GM23338 (cell line): ENCODE measurements around the gene MORC2.

Source experiments
- CREB1 ChIP-seq: fragments of 250-450 bp; sonication (Bioruptor Pico); IDR thresholded peaks from 2 replicates; pipeline ENCODE4 v1.5.0; 2020; ENCODE audit warnings: low read depth, mild to moderate bottlenecking, moderate library complexity
- ETS1 ChIP-seq: IDR thresholded peaks from 2 replicates; pipeline ENCODE4 v1.6.1; 2016; ENCODE audit warnings: antibody characterized with exemption
- EZH2 ChIP-seq: fragments of 200-600 bp; sonication (generic); IDR thresholded peaks from one replicate; pipeline ENCODE4 v1.8.0; 2017; ENCODE audit warnings: antibody characterized with exemption, mild to moderate bottlenecking, low read depth; ENCODE audit not compliant: unreplicated experiment
- EZH2phosphoT487 ChIP-seq: fragments of 200-600 bp; sonication (generic); IDR thresholded peaks from one replicate; pipeline ENCODE4 v1.8.1; 2018; ENCODE audit warnings: antibody characterized with exemption; ENCODE audit not compliant: unreplicated experiment
- JUNB ChIP-seq: IDR thresholded peaks from one replicate; pipeline ENCODE4 v1.6.1; 2016; ENCODE audit warnings: antibody characterized with exemption; ENCODE audit not compliant: unreplicated experiment
- POLR2AphosphoS5 ChIP-seq: IDR thresholded peaks from 2 replicates; pipeline ENCODE4 v1.6.1; 2016; ENCODE audit warnings: antibody characterized with exemption, low read depth
- REST ChIP-seq: IDR thresholded peaks from one replicate; pipeline ENCODE4 v1.6.1; 2018; ENCODE audit warnings: antibody characterized with exemption; ENCODE audit not compliant: unreplicated experiment
- ZNF331 ChIP-seq: fragments of 250-450 bp; sonication (Bioruptor Pico); IDR thresholded peaks from 2 replicates; pipeline ENCODE4 v1.5.0; 2020; ENCODE audit warnings: low read depth, mild to moderate bottlenecking, moderate library complexity
- TF ChIP-seq, protein P1 (sequence below), 2 experiments: fragments of 200-600 bp in 1 of 2; sonication (generic) in 1 of 2; conservative IDR thresholded peaks; 2 replicates each; pipeline versions ENCODE4 v1.5.1 to v1.6.1; 2016 to 2017; ENCODE audit warnings: antibody characterized with exemption in 2 of 2, low read depth in 2 of 2, mild to moderate bottlenecking in 2 of 2, moderate library complexity in 1 of 2

GRCh38 chr22:30932661-30933060 lies 35.9 kb downstream of the MORC2 start:
- TF ChIP-seq, protein P1, sequence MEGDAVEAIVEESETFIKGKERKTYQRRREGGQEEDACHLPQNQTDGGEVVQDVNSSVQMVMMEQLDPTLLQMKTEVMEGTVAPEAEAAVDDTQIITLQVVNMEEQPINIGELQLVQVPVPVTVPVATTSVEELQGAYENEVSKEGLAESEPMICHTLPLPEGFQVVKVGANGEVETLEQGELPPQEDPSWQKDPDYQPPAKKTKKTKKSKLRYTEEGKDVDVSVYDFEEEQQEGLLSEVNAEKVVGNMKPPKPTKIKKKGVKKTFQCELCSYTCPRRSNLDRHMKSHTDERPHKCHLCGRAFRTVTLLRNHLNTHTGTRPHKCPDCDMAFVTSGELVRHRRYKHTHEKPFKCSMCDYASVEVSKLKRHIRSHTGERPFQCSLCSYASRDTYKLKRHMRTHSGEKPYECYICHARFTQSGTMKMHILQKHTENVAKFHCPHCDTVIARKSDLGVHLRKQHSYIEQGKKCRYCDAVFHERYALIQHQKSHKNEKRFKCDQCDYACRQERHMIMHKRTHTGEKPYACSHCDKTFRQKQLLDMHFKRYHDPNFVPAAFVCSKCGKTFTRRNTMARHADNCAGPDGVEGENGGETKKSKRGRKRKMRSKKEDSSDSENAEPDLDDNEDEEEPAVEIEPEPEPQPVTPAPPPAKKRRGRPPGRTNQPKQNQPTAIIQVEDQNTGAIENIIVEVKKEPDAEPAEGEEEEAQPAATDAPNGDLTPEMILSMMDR (conservative IDR thresholded peaks at IDR 0.05; ENCODE audit: low read depth in 2 of 2) = no peak
- no peak for TF ChIP-seq POLR2AphosphoS5
- TF ChIP-seq EZH2 = no peak
- no peak for TF ChIP-seq REST
- TF ChIP-seq ZNF331 (CRISPR knock-in tag) = no peak
- no peak for TF ChIP-seq CREB1
- no peak for TF ChIP-seq EZH2phosphoT487
- no peak for TF ChIP-seq JUNB
- TF ChIP-seq ETS1 = no peak
